ENCODE data around the gene DISC1. TPM values are rescaled to one million over a fixed set of nuclear protein-coding genes. Genes with fewer than 3 reads are reported as not detected.
"Not testable (repeated sequence)": the region's sequence is repeated elsewhere in the genome, so short reads cannot be mapped to it uniquely, and the experiment has no call there.

Gene DISC1
- total RNA-seq, 1 experiment from 2014 or later = 1.8 TPM

DNA sequence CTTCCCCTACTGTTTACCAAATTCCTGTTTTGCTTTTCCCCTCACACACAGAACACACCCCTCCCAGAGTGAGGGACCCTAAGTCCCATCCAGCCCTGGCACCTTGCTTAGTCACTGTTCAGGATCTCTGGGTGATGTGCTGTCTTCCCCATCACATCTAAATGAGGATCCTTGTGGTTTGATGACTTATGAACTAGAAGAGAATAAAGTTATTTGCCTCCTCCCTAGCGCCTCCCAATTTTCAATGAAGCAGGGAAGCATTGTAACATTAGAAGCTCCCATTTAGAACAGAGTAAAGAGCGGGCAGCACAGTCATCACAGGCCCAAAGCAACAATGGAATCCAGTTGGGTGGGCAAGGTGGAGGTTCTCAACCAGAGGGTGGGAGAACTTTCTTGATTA, 27.0 kb downstream of the DISC1 start:
- ChIA-PET POLR2A (ENCODE audit: low non-redundant PET) (no interaction called here), CTCF (no interaction called here)
- TF ChIP-seq EZH2 (IDR thresholded peaks at IDR 0.05; ENCODE audit: borderline replicate concordance, low read depth, low read length, poor library complexity, severe bottlenecking) = no peak
- TF ChIP-seq, protein P1, sequence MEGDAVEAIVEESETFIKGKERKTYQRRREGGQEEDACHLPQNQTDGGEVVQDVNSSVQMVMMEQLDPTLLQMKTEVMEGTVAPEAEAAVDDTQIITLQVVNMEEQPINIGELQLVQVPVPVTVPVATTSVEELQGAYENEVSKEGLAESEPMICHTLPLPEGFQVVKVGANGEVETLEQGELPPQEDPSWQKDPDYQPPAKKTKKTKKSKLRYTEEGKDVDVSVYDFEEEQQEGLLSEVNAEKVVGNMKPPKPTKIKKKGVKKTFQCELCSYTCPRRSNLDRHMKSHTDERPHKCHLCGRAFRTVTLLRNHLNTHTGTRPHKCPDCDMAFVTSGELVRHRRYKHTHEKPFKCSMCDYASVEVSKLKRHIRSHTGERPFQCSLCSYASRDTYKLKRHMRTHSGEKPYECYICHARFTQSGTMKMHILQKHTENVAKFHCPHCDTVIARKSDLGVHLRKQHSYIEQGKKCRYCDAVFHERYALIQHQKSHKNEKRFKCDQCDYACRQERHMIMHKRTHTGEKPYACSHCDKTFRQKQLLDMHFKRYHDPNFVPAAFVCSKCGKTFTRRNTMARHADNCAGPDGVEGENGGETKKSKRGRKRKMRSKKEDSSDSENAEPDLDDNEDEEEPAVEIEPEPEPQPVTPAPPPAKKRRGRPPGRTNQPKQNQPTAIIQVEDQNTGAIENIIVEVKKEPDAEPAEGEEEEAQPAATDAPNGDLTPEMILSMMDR (conservative IDR thresholded peaks at IDR 0.05; ENCODE audit: low read depth, low read length) = no peak
- no TSS peak for BruUV-seq (replicated peaks)
- no peak overlapping the region for H3K4me3 ChIP-seq (ENCODE audit: low read depth, low read length, poor library complexity, severe bottlenecking)
- H3K36me3 ChIP-seq (ENCODE audit: insufficient read depth, low read length, poor library complexity, severe bottlenecking) = no peaks in the 10 kb centered on the region
- H3K27ac ChIP-seq (ENCODE audit: low read depth, low read length, poor library complexity, severe bottlenecking) = no peak overlapping the region
- H3K4me1 ChIP-seq (ENCODE audit: insufficient read depth, low read length, poor library complexity, severe bottlenecking) = no peaks in the 10 kb centered on the region
- intact Hi-C loops (cut with micrococcal nuclease; ENCODE audit: unreplicated experiment) = no loop called here
- no peaks in the 10 kb centered on the region for H3K27me3 ChIP-seq (replicated peaks; ENCODE audit: insufficient read depth, low read depth, low read length, poor library complexity)
- no peaks in the 10 kb centered on the region for H3K9me3 ChIP-seq (ENCODE audit: low read depth, low read length, poor library complexity, severe bottlenecking)
- DNase-seq (ENCODE audit: low spot score) = no peak

DNA sequence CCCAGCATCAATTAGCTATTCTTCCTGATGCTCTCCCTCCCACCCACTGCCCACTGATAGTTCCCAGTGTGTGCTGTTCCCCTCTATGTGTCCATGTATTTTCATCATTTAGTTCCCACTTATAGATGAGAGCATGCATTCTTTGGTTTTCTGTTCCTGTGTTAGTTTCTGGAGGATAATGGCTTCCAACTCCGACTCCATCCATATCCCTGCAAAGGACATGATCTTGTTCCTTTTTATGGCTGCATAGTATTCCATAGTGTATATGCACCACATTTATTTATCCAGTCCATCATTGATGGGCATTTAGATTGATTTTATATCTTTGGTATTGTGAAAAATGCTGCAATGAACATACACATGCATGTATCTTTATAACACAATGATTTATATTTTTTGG, 30.2 kb downstream of the DISC1 start:
- intact Hi-C loops (cut with micrococcal nuclease; ENCODE audit: unreplicated experiment) = no loop called here
- no peak for DNase-seq (ENCODE audit: low spot score)

DNA sequence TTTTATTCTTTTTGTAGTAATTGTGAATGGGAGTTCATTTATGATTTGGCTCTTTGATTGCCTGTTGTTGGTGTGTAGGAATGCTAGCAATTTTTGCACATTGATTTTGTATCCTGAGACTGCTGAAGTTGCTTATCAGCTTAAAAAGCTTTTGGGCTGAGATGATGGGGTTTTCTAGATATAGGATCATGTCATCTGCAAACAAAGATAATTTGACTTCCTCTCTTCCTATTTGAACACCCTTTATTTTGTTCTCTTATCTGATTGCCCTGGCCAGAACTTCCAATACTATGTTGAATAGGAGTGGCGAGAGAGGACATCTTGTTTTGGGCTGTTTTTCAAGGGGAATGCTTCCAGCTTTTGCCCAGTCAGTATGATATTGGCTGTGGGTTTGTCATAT, 31.6 kb downstream of the DISC1 start:
- BruUV-seq (replicated peaks); POLR2A ChIA-PET (ENCODE audit: low non-redundant PET); H3K9me3 ChIP-seq (ENCODE audit: low read depth, low read length, poor library complexity, severe bottlenecking); CTCF ChIA-PET; H3K4me3 ChIP-seq (ENCODE audit: low read depth, low read length, poor library complexity, severe bottlenecking); H3K4me1 ChIP-seq (ENCODE audit: insufficient read depth, low read length, poor library complexity, severe bottlenecking); H3K27me3 ChIP-seq (replicated peaks; ENCODE audit: insufficient read depth, low read depth, low read length, poor library complexity); H3K27ac ChIP-seq (ENCODE audit: low read depth, low read length, poor library complexity, severe bottlenecking); intact Hi-C loops (cut with micrococcal nuclease; ENCODE audit: unreplicated experiment); DNase-seq (ENCODE audit: low spot score); H3K36me3 ChIP-seq (ENCODE audit: insufficient read depth, low read length, poor library complexity, severe bottlenecking): not testable (repeated sequence)

More for the DNA sequence above, 30.2 kb downstream of the DISC1 start:
- no TSS peak for BruUV-seq (replicated peaks)
- Histone ChIP-seq H3K4me3 (ENCODE audit: low read depth, low read length, poor library complexity, severe bottlenecking) (no peak overlapping the region), H3K4me1 (ENCODE audit: insufficient read depth, low read length, poor library complexity, severe bottlenecking) (no peaks in the 10 kb centered on the region), H3K27ac (ENCODE audit: low read depth, low read length, poor library complexity, severe bottlenecking) (no peak overlapping the region), H3K27me3 (replicated peaks; ENCODE audit: insufficient read depth, low read depth, low read length, poor library complexity) (no peaks in the 10 kb centered on the region), H3K9me3 (ENCODE audit: low read depth, low read length, poor library complexity, severe bottlenecking) (no peaks in the 10 kb centered on the region), H3K36me3 (ENCODE audit: insufficient read depth, low read length, poor library complexity, severe bottlenecking) (no peaks in the 10 kb centered on the region)
- TF ChIP-seq EZH2 (IDR thresholded peaks at IDR 0.05; ENCODE audit: borderline replicate concordance, low read depth, low read length, poor library complexity, severe bottlenecking) = no peak
- TF ChIP-seq, protein P1 (conservative IDR thresholded peaks at IDR 0.05; ENCODE audit: low read depth, low read length) = no peak
- ChIA-PET POLR2A (ENCODE audit: low non-redundant PET) (no interaction called here), CTCF (no interaction called here)

DNA sequence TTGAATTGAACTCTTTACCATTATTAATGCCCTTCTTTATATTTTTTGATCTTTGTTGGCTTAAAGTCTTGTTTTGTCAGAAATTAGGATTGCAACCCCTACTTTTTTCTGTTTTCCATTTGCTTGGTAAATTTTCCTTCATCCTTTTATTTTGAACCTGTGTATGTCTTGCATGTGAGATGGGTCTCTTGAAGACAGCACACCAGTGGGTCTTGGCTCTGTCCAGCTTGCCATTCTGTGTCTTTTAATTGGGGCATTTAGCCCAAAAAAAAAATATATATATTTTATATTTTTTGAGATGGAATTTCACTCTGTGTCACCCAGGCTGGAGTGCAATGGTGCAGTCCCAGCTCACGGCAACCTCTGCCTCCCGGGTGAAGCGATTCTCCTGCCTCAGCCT, 33.6 kb downstream of the DISC1 start:
- TF ChIP-seq, protein P1 (conservative IDR thresholded peaks at IDR 0.05; ENCODE audit: low read depth, low read length) = no peak
- Histone ChIP-seq H3K27ac (ENCODE audit: low read depth, low read length, poor library complexity, severe bottlenecking) (no peak overlapping the region), H3K27me3 (replicated peaks; ENCODE audit: insufficient read depth, low read depth, low read length, poor library complexity) (no peaks in the 10 kb centered on the region), H3K4me3 (ENCODE audit: low read depth, low read length, poor library complexity, severe bottlenecking) (no peak overlapping the region), H3K36me3 (ENCODE audit: insufficient read depth, low read length, poor library complexity, severe bottlenecking) (no peaks in the 10 kb centered on the region), H3K4me1 (ENCODE audit: insufficient read depth, low read length, poor library complexity, severe bottlenecking) (no peaks in the 10 kb centered on the region), H3K9me3 (ENCODE audit: low read depth, low read length, poor library complexity, severe bottlenecking) (no peaks in the 10 kb centered on the region)
- no peak for DNase-seq (ENCODE audit: low spot score)
- ChIA-PET CTCF (no interaction called here), POLR2A (ENCODE audit: low non-redundant PET) (no interaction called here)
- no TSS peak for BruUV-seq (replicated peaks)
- intact Hi-C loops (cut with micrococcal nuclease; ENCODE audit: unreplicated experiment) = no loop called here
